Fibroblast of pulmonary artery (primary cell): ENCODE data around the gene RNASE13.

Experiments
- DNase-seq: peaks from one replicate; pipeline ENCODE4 v3.0.0-alpha.2; 2010; ENCODE audit warnings: low read depth
- H3K4me3 ChIP-seq: replicated peaks from 2 replicates; pipeline ENCODE4 v1.5.1; 2011; ENCODE audit warnings: low read depth, mild to moderate bottlenecking, control low read depth, low read length, moderate library complexity
- CTCF ChIP-seq: IDR thresholded peaks from 2 replicates; pipeline ENCODE4 v1.5.1; 2011; ENCODE audit warnings: mild to moderate bottlenecking, control low read depth, low read length, inconsistent platforms; ENCODE audit errors: missing control alignments

The RNASE13 gene

GRCh38 chr14:21018781-21019180 is 15.8 kb downstream of the RNASE13 start:
- H3K4me3 ChIP-seq, result no peak overlapping the region
- no peak for TF ChIP-seq CTCF
- no peak for DNase-seq

GRCh38 chr14:21018286-21018685 is 16.3 kb downstream of the RNASE13 start:
- TF ChIP-seq CTCF, result no peak
- H3K4me3 ChIP-seq, result no peak overlapping the region
- DNase-seq, result no peak

GRCh38 chr14:21017528-21018245 is 16.9 kb downstream of the RNASE13 start:
- no peak overlapping the region for H3K4me3 ChIP-seq
- no peak for DNase-seq
- TF ChIP-seq CTCF, result no peak

- no peak for DNase-seq
- H3K4me3 ChIP-seq, result no peak overlapping the region
- no peak for TF ChIP-seq CTCF
Measured at GRCh38 chr14:21016413-21017190, 18.0 kb downstream of the RNASE13 start.

GRCh38 chr14:21015312-21015711 is 19.3 kb downstream of the RNASE13 start:
- TF ChIP-seq CTCF, result no peak
- DNase-seq, result no peak

GRCh38 chr14:21014761-21015190 is 19.8 kb downstream of the RNASE13 start:
- peak; percentile 92 for DNase-seq
- no peak overlapping the region for H3K4me3 ChIP-seq
- peak; percentile 95 for TF ChIP-seq CTCF

More at GRCh38 chr14:21015312-21015711, 19.3 kb downstream of the RNASE13 start:
- no peak overlapping the region for H3K4me3 ChIP-seq
